Kidney (tissue), 14 donors: Measurements from ENCODE around the gene UCP1. TPM values are rescaled to one million over a fixed set of nuclear protein-coding genes. Genes with fewer than 3 reads are reported as not detected.

ENCODE experiments used
- DNase-seq, 5 donors: peaks; one replicate each; pipeline ENCODE4 v3.0.0-alpha.2; 2013 to 2020
- FAIRE-seq: peaks from 2 replicates; lab custom pipeline; 2012; peaks lifted over from hg19 to GRCh38; lab: Jason Lieb, UNC
- H3K27ac ChIP-seq, 2 donors: one replicate each; pipeline ENCODE4 v1.7.0; 2013; ENCODE audit warnings: low read depth in 2 of 2, low read length in 2 of 2, inconsistent platforms in 1 of 2
- H3K27me3 ChIP-seq: one replicate; pipeline ENCODE4 v1.7.1; 2013; ENCODE audit warnings: low read length, inconsistent platforms; ENCODE audit not compliant: control insufficient read depth, insufficient read depth
- H3K36me3 ChIP-seq, 3 donors: one replicate each; pipeline versions ENCODE4 v1.7.0 to v1.7.1; 2013; ENCODE audit warnings: low read length in 3 of 3, control low read depth in 1 of 3, inconsistent platforms in 1 of 3; ENCODE audit not compliant: insufficient read depth in 3 of 3, control insufficient read depth in 2 of 3
- H3K4me1 ChIP-seq, 3 donors: one replicate each; pipeline versions ENCODE4 v1.7.0 to v1.7.1; 2013; ENCODE audit warnings: low read length in 3 of 3, inconsistent platforms in 1 of 3, low read depth in 1 of 3; ENCODE audit not compliant: control insufficient read depth in 2 of 3, insufficient read depth in 2 of 3
- H3K4me3 ChIP-seq, 3 donors: one replicate each; pipeline versions ENCODE4 v1.7.0 to v1.8.1; 2013; ENCODE audit warnings: low read length in 3 of 3, control low read depth in 1 of 3, inconsistent platforms in 1 of 3
- H3K9ac ChIP-seq, 3 donors: one replicate each; pipeline versions ENCODE4 v1.7.0 to v1.7.1; 2013; ENCODE audit warnings: low read length in 3 of 3, control low read depth in 1 of 3, inconsistent platforms in 1 of 3
- H3K9me3 ChIP-seq, 3 donors: one replicate each; pipeline versions ENCODE4 v1.7.0 to v1.7.1; 2013; ENCODE audit warnings: low read length in 3 of 3, control low read depth in 1 of 3, inconsistent platforms in 1 of 3; ENCODE audit not compliant: control insufficient read depth in 2 of 3, insufficient read depth in 1 of 3
- CTCF ChIP-seq: IDR thresholded peaks from 3 replicates; pipeline ENCODE4 v1.5.1; 2012; ENCODE audit warnings: mild to moderate bottlenecking, moderate library complexity, borderline replicate concordance; ENCODE audit not compliant: insufficient read depth; ENCODE audit errors: extremely low read depth
- intact Hi-C: fragments of 100-400 bp; cut with DNase I; formaldehyde crosslinking; loops from one replicate; pipeline ENCODE4 v1.11.1; 2022
- polyA plus RNA-seq: library from polyadenylated mRNA; stranded (reverse); fragments of 350-450 nt; fragmentation: Illumina TruSeq; extraction: RNeasy Lipid Tissue Mini Kit (QIAGEN cat#74804); gene quantifications from one replicate; pipeline ENCODE4 v1.2.3, GENCODE V29; 2014; ENCODE audit warnings: low read depth, low replicate concordance; ENCODE audit not compliant: insufficient read depth
- total RNA-seq: library from RNA; stranded (reverse); fragmentation: NEBNext Ultra II Directional; extraction: Animal tissue kit (Norgen Biotek cat#: 25700); gene quantifications from one replicate; pipeline ENCODE4 v1.2.1, GENCODE V29; 2021
- donor health status: control.
- donor health status: control.
- donor health status: control.
- donor health status: control.
- donor health status: control.
- donor health status: DM: yes; HTN: yes; CAD: no.
- donor health status: Normal renal cell carcinoma (clear cell type).

Gene UCP1
- total and polyA plus RNA-seq, 2 donors from 2014 or later: not detected

- Histone ChIP-seq H3K4me1 (no peaks in the 10 kb centered on the region), H3K4me3 (no peak overlapping the region), H3K9ac (no peak overlapping the region), H3K36me3 (no peaks in the 10 kb centered on the region), H3K9me3 (no peaks in the 10 kb centered on the region), H3K27me3 (no peaks in the 10 kb centered on the region), H3K27ac (no peak overlapping the region)
- no peak for TF ChIP-seq CTCF
- FAIRE-seq: no peak
- no peak for DNase-seq
- intact Hi-C loops: no loop called here
These were observed 43.6 kb upstream of the UCP1 start for GRCh38 chr4:140612357-140612756.

- TF ChIP-seq CTCF: no peak
- FAIRE-seq (no peak), DNase-seq (no peak)
- H3K9ac ChIP-seq: no peak overlapping the region
- no peaks in the 10 kb centered on the region for H3K27me3 ChIP-seq
- no peak overlapping the region for H3K27ac ChIP-seq
- H3K36me3 ChIP-seq: no peaks in the 10 kb centered on the region
- intact Hi-C loops: no loop called here
- H3K9me3 ChIP-seq: no peaks in the 10 kb centered on the region
- H3K4me3 ChIP-seq: no peak overlapping the region
- no peaks in the 10 kb centered on the region for H3K4me1 ChIP-seq
These were observed 43.1 kb upstream of the UCP1 start for GRCh38 chr4:140611854-140612253.

- Histone ChIP-seq H3K4me3 (no peak overlapping the region), H3K27ac (no peak overlapping the region), H3K9ac (no peak overlapping the region), H3K4me1 (no peaks in the 10 kb centered on the region), H3K36me3 (no peaks in the 10 kb centered on the region), H3K27me3 (no peaks in the 10 kb centered on the region), H3K9me3 (no peaks in the 10 kb centered on the region)
- peak in 2 of 5 donors; percentile 80 to 86 for DNase-seq
- intact Hi-C loops: no loop called here
- no peak for FAIRE-seq
- TF ChIP-seq CTCF: no peak
These were observed 41.0 kb upstream of the UCP1 start for GRCh38 chr4:140609548-140610425.
